IMR-90 (cell line): ENCODE data around the gene NT5DC1. TPM values are rescaled to one million over a fixed set of nuclear protein-coding genes. Genes with fewer than 3 reads are reported as not detected.
A peak's percentile ranks its signal among the peaks of the same experiment; 100 is the strongest.

Experiments
- ATAC-seq: fragments of 200-7000 bp; cut with Tn5 transposase; 2 replicates; pipeline ENCODE4 v1.9.1; 2020; ENCODE audit warnings: low read depth, mild to moderate bottlenecking, moderate library complexity
- BruUV-seq: library from RNA; stranded (reverse); fragments of 400-500 nt; replicated peaks from 2 replicates; lab custom pipeline; 2021; lab: Mats Ljungman, UMichigan
- CTCF ChIA-PET: fragments of 300-600 bp; formaldehyde crosslinking; extraction: SDS; loops from one replicate; lab custom pipeline; 2021; ENCODE audit warnings: antibody characterized with exemption; lab: Yijun Ruan, JAX
- POLR2A ChIA-PET: fragments of 300-600 bp; sonication (Branson Sonifier 250); formaldehyde crosslinking; loops from one replicate; lab custom pipeline; 2022; ENCODE audit warnings: antibody characterized with exemption; ENCODE audit not compliant: unreplicated experiment; lab: Charles Lee
- DNase-seq: peaks from one replicate; pipeline ENCODE4 v3.0.0; 2013
- H2AFZ ChIP-seq: replicated peaks from 2 replicates; pipeline ENCODE3; 2013; ENCODE audit warnings: low read length, mild to moderate bottlenecking; ENCODE audit not compliant: poor library complexity
- H2AK5ac ChIP-seq: 2 replicates; pipeline ENCODE4 v1.6.1; 2013; ENCODE audit warnings: low read depth, low read length, inconsistent platforms
- H2AK9ac ChIP-seq: replicated peaks from 2 replicates; pipeline ENCODE3; 2013; ENCODE audit warnings: mild to moderate bottlenecking, low read depth, low read length, moderate library complexity; ENCODE audit not compliant: poor library complexity
- H2BK120ac ChIP-seq: 2 replicates; pipeline ENCODE4 v1.6.1; 2013; ENCODE audit warnings: low read depth, low read length, inconsistent platforms
- H2BK15ac ChIP-seq: 3 replicates; pipeline ENCODE4 v1.6.1; 2013; ENCODE audit warnings: low read depth, low read length, inconsistent platforms
- H2BK20ac ChIP-seq: 2 replicates; pipeline ENCODE4 v1.6.1; 2013; ENCODE audit warnings: low read depth, mild to moderate bottlenecking, inconsistent platforms, low read length, moderate library complexity
- H2BK5ac ChIP-seq: 2 replicates; pipeline ENCODE4 v1.6.1; 2013; ENCODE audit warnings: mild to moderate bottlenecking, low read depth, low read length, inconsistent platforms; ENCODE audit not compliant: poor library complexity, severe bottlenecking
- H3K14ac ChIP-seq: replicated peaks from 2 replicates; pipeline ENCODE4 v1.6.1; 2013; ENCODE audit warnings: low read depth, low read length, inconsistent platforms
- H3K18ac ChIP-seq: 2 replicates; pipeline ENCODE4 v1.6.1; 2013; ENCODE audit warnings: low read depth, low read length, control low read depth
- H3K23ac ChIP-seq: 2 replicates; pipeline ENCODE4 v1.6.1; 2013; ENCODE audit warnings: low read depth, low read length, inconsistent platforms
- H3K27ac ChIP-seq: 2 replicates; pipeline ENCODE4 v1.5.1; 2013; ENCODE audit warnings: mild to moderate bottlenecking, control low read depth, low read length; ENCODE audit not compliant: insufficient read depth
- H3K27me3 ChIP-seq: 2 replicates; pipeline ENCODE4 v1.6.1; 2013; ENCODE audit warnings: low read length; ENCODE audit not compliant: control insufficient read depth, insufficient read depth
- H3K36me3 ChIP-seq: 2 replicates; pipeline ENCODE4 v1.6.1; 2013; ENCODE audit warnings: low read length, mixed read lengths; ENCODE audit not compliant: control insufficient read depth, insufficient read depth
- H3K4ac ChIP-seq: 2 replicates; pipeline ENCODE4 v1.6.1; 2013; ENCODE audit warnings: low read depth, low read length, inconsistent platforms
- H3K4me1 ChIP-seq: 2 replicates; pipeline ENCODE4 v1.6.1; 2013; ENCODE audit warnings: low read length, mixed read lengths; ENCODE audit not compliant: control insufficient read depth, insufficient read depth
- H3K4me2 ChIP-seq: 2 replicates; pipeline ENCODE4 v1.6.1; 2013; ENCODE audit warnings: low read depth, mild to moderate bottlenecking, control low read depth, low read length, moderate library complexity
- H3K4me3 ChIP-seq: 2 replicates; pipeline ENCODE4 v1.5.1; 2013; ENCODE audit warnings: low read depth, mild to moderate bottlenecking, control low read depth, low read length, moderate library complexity; ENCODE audit not compliant: insufficient read depth
- H3K56ac ChIP-seq: 2 replicates; pipeline ENCODE4 v1.6.1; 2013; ENCODE audit warnings: low read length, inconsistent platforms; ENCODE audit not compliant: insufficient read depth; ENCODE audit errors: extremely low read depth
- H3K79me1 ChIP-seq, 2 experiments: 2 replicates each; pipeline ENCODE4 v1.6.1; 2013; ENCODE audit warnings: low read length in 2 of 2, inconsistent platforms in 1 of 2, low read depth in 1 of 2
- H3K9ac ChIP-seq: 2 replicates; pipeline ENCODE4 v1.6.1; 2013; ENCODE audit warnings: low read depth, low read length, control low read depth
- H3K9me1 ChIP-seq: 2 replicates; pipeline ENCODE4 v1.6.1; 2013; ENCODE audit warnings: low read length, inconsistent platforms; ENCODE audit not compliant: insufficient read depth
- H3K9me3 ChIP-seq: 2 replicates; pipeline ENCODE4 v1.6.1; 2013; ENCODE audit warnings: low read length; ENCODE audit not compliant: control insufficient read depth, insufficient read depth
- H4K20me1 ChIP-seq: 2 replicates; pipeline ENCODE4 v1.6.1; 2013; ENCODE audit warnings: low read length, inconsistent platforms; ENCODE audit not compliant: insufficient read depth
- H4K5ac ChIP-seq: 2 replicates; pipeline ENCODE4 v1.6.1; 2013; ENCODE audit warnings: mild to moderate bottlenecking, low read depth, low read length, control low read depth
- H4K8ac ChIP-seq, 2 experiments: 2 replicates each; pipeline ENCODE4 v1.6.1; 2013; ENCODE audit warnings: low read depth in 2 of 2, low read length in 2 of 2, control low read depth in 1 of 2, inconsistent platforms in 1 of 2
- H4K91ac ChIP-seq: 2 replicates; pipeline ENCODE4 v1.6.1; 2013; ENCODE audit warnings: low read depth, low read length, inconsistent platforms; ENCODE audit not compliant: insufficient read depth
- BHLHE40 ChIP-seq: fragments of 150-350 bp; IDR thresholded peaks from 2 replicates; pipeline ENCODE4 v1.6.1; 2016; ENCODE audit warnings: mild to moderate bottlenecking, low read depth, low read length
- CEBPB ChIP-seq: IDR thresholded peaks from 2 replicates; pipeline ENCODE4 v1.6.1; 2012; ENCODE audit warnings: low read depth, low read length, improper control_type of control experiment
- RAD21 ChIP-seq: IDR thresholded peaks from 2 replicates; pipeline ENCODE4 v1.6.1; 2012; ENCODE audit warnings: low read length, improper control_type of control experiment
- RCOR1 ChIP-seq: IDR thresholded peaks from 2 replicates; pipeline ENCODE4 v1.6.1; 2012; ENCODE audit warnings: mild to moderate bottlenecking, low read length, improper control_type of control experiment; ENCODE audit not compliant: insufficient replicate concordance
- SMC3 ChIP-seq: fragments of 150-350 bp; IDR thresholded peaks from 2 replicates; pipeline ENCODE4 v1.6.1; 2016; ENCODE audit warnings: low read depth, mild to moderate bottlenecking, antibody characterized with exemption, low read length, moderate library complexity
- WGBS, 2 experiments: methylation state at CpG; one replicate each; pipeline versions ENCODE4 v1.1.5 to v1.1.7; 2013; ENCODE audit warnings: missing lambda C conversion rate in 2 of 2; ENCODE audit not compliant: insufficient read length in 1 of 2; ENCODE audit errors: extremely low coverage in 2 of 2; 5-methylcytosine and 5-hydroxymethylcytosine counted together
- dilution Hi-C: fragments of 300-500 bp; cut with HindIII; formaldehyde crosslinking; loops from one replicate; pipeline ENCODE4 v1.14.3; 2018; ENCODE audit warnings: low sequenced_read_pairs; ENCODE audit not compliant: unreplicated experiment
- in situ Hi-C: fragments of 300-500 bp; cut with MboI; formaldehyde crosslinking; loops from 3 replicates; pipeline ENCODE4 v1.14.3; 2019; ENCODE audit warnings: low sequenced_read_pairs, inconsistent platforms, mixed read lengths
- intact Hi-C: fragments of 100-400 bp; cut with micrococcal nuclease; formaldehyde crosslinking; loops from 2 replicates; pipeline ENCODE4 v1.10.0; 2022
- polyA plus RNA-seq, 3 experiments: library from polyadenylated mRNA; depleted of rRNA; stranded (reverse); fragments of >200 nt; gene quantifications; 2 replicates each; pipeline ENCODE4 v1.2.3, GENCODE V29; 2012; ENCODE audit warnings: low replicate concordance in 1 of 3
- total RNA-seq: library from RNA; depleted of rRNA; stranded (reverse); fragments of >200 nt; gene quantifications from 2 replicates; pipeline ENCODE4 v1.2.3, GENCODE V29; 2012
- TF ChIP-seq, protein P1 (sequence below): conservative IDR thresholded peaks from 2 replicates; pipeline ENCODE4 v1.5.1; 2012; ENCODE audit warnings: mild to moderate bottlenecking, low read depth, low read length, improper control_type of control experiment

NT5DC1 gene
- total and polyA plus RNA-seq, 2 of the 4 experiments (the other 2 are of a cell fraction), result 11.7 to 16.8 TPM

DNA sequence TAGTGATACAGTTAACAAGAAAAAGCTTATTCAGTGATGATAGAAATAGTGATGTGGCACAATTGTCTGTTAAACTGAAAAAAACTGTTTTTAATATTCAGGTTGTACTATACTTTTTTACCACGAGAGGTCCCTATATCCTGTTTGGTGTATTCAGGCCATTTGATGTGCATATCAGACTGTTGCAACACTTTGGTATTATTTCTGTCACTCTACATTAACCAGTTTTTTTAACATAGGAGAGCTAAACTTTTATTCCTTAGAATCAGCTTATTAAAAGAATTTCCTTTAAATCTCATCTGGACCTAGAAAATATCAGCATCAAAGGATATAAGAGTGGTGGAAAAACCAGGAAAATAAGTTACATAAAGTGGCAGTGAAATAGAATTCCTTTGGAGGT, 116.4 kb downstream of the NT5DC1 start:
- CTCF ChIA-PET, result interaction anchor here (0.6 to 3.0 kb wide), 8 partner anchors 9 to 344 kb away, joined by 3 to 20 read pairs (median 4); partner anchors contain the start of gene TSPYL4
- POLR2A ChIA-PET, result interaction anchor here (0.7 kb wide), 1 partner anchor 20 kb away, joined by 3 read pairs; no protein-coding TSS in a partner anchor
- Histone ChIP-seq H3K14ac (no peak overlapping the region), H2BK20ac (no peak overlapping the region), H2AK9ac (no peak overlapping the region), H3K36me3 (no peaks in the 10 kb centered on the region), H3K27ac (no peak overlapping the region), H4K5ac (no peak overlapping the region), H3K27me3 (no peaks in the 10 kb centered on the region), H2BK5ac (no peak overlapping the region), H3K4me3 (no peak overlapping the region), H4K20me1 (no peaks in the 10 kb centered on the region), H3K4ac (peak overlapping the region; percentile 39; the same call in 1 of the 2 replicates), H3K9ac (no peak overlapping the region), H3K56ac (no peak overlapping the region), H3K79me1 (no peaks in the 10 kb centered on the region), H4K8ac (no peak overlapping the region), H3K18ac (0 out of 2 replicates have a peak overlapping the region, but pooled peaks have one; percentile 42), H2BK120ac (no peak overlapping the region), H2AFZ (no peak overlapping the region), H3K9me3 (no peaks in the 10 kb centered on the region), H3K9me1 (peaks cover 3% of the 10 kb centered on the region; the same call in 1 of the 2 replicates), H2BK15ac (no peak overlapping the region), H3K23ac (no peak overlapping the region), H3K4me1 (peaks cover 6% of the 10 kb centered on the region), H2AK5ac (no peak overlapping the region), H3K4me2 (no peak overlapping the region), H4K91ac (no peak overlapping the region)
- dilution Hi-C loops (no loop called here), intact Hi-C loops (loop anchor here (1.0 to 5.0 kb wide), 4 partner anchors 35 to 344 kb away; partner anchors contain the start of gene TSPYL4), in situ Hi-C loops (no loop called here)
- WGBS, 2 experiments, result no CpG with 5 or more reads among the region's 1 CpG
- BruUV-seq, result no TSS peak
- ATAC-seq, result peak; percentile 67
- TF ChIP-seq RCOR1, result no peak
- TF ChIP-seq, protein P1, sequence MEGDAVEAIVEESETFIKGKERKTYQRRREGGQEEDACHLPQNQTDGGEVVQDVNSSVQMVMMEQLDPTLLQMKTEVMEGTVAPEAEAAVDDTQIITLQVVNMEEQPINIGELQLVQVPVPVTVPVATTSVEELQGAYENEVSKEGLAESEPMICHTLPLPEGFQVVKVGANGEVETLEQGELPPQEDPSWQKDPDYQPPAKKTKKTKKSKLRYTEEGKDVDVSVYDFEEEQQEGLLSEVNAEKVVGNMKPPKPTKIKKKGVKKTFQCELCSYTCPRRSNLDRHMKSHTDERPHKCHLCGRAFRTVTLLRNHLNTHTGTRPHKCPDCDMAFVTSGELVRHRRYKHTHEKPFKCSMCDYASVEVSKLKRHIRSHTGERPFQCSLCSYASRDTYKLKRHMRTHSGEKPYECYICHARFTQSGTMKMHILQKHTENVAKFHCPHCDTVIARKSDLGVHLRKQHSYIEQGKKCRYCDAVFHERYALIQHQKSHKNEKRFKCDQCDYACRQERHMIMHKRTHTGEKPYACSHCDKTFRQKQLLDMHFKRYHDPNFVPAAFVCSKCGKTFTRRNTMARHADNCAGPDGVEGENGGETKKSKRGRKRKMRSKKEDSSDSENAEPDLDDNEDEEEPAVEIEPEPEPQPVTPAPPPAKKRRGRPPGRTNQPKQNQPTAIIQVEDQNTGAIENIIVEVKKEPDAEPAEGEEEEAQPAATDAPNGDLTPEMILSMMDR, result peak; percentile 59
- TF ChIP-seq BHLHE40, result no peak
- peak; percentile 94 for TF ChIP-seq CEBPB
- TF ChIP-seq RAD21, result peak; percentile 54
- TF ChIP-seq SMC3, result peak; percentile 42
- peak; percentile 52 for DNase-seq
